ENCODE results near the gene FBP2. TPM values are rescaled to one million over a fixed set of nuclear protein-coding genes. Genes with fewer than 3 reads are reported as not detected.

The FBP2 gene
- total and polyA plus RNA-seq, 2 of the 8 experiments (the other 6 are each of a cell fraction or from before 2014, with no cell fraction given) = not detected

DNA sequence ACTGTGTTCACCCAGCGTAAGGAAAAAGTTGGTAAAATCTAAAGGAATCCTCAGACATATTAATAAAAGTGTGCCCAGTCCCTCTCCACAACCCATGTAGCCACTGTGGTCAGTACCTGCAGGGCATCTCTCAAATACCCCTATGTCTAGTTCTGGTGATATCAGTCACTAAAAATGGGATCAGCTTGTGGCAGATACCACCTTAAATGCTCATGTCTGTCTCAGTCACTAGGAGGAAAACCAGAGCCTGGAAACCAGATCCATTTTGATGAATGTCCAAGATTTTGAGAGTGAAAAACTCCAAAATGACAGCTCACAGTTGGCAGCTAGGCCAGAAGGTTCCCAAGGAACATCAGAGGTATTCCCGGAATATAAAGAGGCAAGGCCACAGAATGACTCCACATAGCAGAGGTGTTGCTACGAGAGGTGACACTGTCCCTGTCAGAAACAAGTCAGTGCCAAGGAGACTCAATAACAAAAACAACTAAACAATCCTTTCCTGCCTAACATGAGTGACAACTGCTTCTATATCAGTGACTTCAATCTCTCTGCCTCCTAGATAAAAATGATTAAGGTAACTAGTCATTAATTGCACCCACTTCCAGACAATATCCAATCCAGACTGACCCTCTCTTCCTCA is 25.3 kb downstream of the FBP2 start (continued):
- TF ChIP-seq SP2 (IDR thresholded peaks at IDR 0.05; ENCODE audit: low read length) (no peak), KDM1A (IDR thresholded peaks at IDR 0.05; ENCODE audit: borderline replicate concordance, low read length) (no peak)

Data from H1 (cell line).